OCI-LY7 (cell line): ENCODE results near the gene DZIP1L.

Experiments
- EZH2phosphoT487 ChIP-seq: fragments of 200-600 bp; sonication (generic); IDR thresholded peaks from 2 replicates; pipeline ENCODE4 v1.6.1; 2018; ENCODE audit warnings: low read depth, borderline replicate concordance, mild to moderate bottlenecking, mixed run types, antibody characterized with exemption, low read length, moderate library complexity, mixed read lengths
- TF ChIP-seq, protein P1 (sequence below): fragments of 200-600 bp; sonication (generic); conservative IDR thresholded peaks from 2 replicates; pipeline ENCODE4 v1.5.1; 2014; ENCODE audit warnings: mild to moderate bottlenecking, antibody characterized with exemption, low read length, moderate library complexity, mixed read lengths

DNA sequence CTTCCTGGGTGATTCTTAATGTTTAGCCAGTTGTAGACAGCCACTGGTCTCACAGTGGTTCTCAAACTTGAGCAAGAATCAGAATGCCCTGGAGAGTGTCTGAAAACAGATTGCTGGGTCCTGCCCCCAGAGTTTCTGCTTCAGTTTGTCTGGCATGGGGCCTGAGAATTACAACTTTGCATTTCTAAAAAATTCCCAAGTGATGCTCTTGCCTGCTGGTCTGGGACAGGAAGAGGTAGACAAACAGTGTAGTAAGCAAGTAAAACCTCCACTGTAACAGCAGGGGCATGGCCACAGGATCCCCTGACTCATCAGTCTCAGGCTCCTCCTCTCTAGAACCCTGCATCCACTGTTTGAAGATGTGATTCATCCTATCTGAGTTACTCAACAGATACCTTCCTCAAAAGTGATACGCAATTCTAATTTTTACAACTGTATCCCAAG, 36.5 kb downstream of the DZIP1L start:
- TF ChIP-seq, protein P1, sequence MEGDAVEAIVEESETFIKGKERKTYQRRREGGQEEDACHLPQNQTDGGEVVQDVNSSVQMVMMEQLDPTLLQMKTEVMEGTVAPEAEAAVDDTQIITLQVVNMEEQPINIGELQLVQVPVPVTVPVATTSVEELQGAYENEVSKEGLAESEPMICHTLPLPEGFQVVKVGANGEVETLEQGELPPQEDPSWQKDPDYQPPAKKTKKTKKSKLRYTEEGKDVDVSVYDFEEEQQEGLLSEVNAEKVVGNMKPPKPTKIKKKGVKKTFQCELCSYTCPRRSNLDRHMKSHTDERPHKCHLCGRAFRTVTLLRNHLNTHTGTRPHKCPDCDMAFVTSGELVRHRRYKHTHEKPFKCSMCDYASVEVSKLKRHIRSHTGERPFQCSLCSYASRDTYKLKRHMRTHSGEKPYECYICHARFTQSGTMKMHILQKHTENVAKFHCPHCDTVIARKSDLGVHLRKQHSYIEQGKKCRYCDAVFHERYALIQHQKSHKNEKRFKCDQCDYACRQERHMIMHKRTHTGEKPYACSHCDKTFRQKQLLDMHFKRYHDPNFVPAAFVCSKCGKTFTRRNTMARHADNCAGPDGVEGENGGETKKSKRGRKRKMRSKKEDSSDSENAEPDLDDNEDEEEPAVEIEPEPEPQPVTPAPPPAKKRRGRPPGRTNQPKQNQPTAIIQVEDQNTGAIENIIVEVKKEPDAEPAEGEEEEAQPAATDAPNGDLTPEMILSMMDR = no peak
- TF ChIP-seq EZH2phosphoT487 = no peak
